ENCODE measurements around the gene EVPL. TPM values are rescaled to one million over a fixed set of nuclear protein-coding genes. Genes with fewer than 3 reads are reported as not detected.
A peak's percentile ranks its signal among the peaks of the same experiment; 100 is the strongest.

The EVPL gene
- total RNA-seq, 2 donors from 2014 or later, result 23.0 to 29.1 TPM

DNA sequence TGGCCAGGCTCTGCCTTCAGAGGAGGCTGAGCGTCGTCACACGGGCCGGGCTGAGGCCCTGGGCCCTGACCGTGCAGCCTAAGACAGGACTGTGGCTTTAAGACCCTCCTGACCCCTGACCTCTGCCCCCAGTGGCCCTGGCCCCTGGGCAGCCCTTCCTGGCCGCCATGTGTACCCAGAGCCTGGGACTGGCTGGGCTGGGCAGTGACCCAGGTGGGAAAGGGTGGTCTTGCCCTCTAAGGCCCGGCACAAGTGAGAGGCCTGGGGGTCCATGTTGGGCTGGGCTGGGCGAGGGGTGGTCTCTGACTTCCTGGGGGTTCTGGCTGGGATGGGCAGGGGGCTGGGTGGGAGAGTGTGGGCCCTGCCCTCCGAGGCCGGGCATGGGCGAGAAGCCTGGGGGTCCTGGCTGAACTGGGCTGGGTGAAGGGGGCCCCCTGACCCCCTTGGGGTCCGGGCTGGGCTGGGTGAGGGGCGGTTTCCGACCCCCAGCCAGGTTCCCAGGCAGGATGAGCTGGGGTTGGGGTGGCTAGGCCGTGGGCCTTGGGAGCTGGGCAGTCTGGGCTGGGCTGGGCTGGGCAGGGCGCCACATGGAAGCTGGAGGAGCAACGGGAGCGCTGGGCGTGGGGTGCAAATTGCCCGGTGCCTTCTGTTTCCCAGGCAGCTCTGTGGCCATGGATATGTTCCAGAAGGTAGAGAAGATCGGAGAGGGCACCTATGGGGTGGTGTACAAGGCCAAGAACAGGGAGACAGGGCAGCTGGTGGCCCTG is 26.2 kb downstream of the EVPL start, which contains the start of gene CDK3:
Gene CDK3, plus strand, starts transcription at position 101 of the 767 bp plus-strand sequence. Its CDS starts 571 bp downstream, at position 672.
- no peak within 1 kb of the TSS for H3K4me3 ChIP-seq
- intact Hi-C loops (cut with DNase I), result no loop called here
- H3K4me1 ChIP-seq (replicated peaks), result peaks cover 13% of the 10 kb centered on the region
- no peak for DNase-seq (ENCODE audit: low spot score)
- peak within 1 kb of the TSS; percentile 43 to 75 for H3K27ac ChIP-seq
- H3K27me3 ChIP-seq (replicated peaks; ENCODE audit: insufficient read depth), result no peaks in the 10 kb centered on the region
- no peaks in the 10 kb centered on the region for H3K9me3 ChIP-seq
- 92% methylated on average over 14 of the region's 21 CpGs for WGBS
- TF ChIP-seq CTCF (IDR thresholded peaks at IDR 0.05) (peak in 1 of 4 experiments; percentile 3), POLR2A (IDR thresholded peaks at IDR 0.05) (no peak)
- no peaks in the 10 kb centered on the region for H3K36me3 ChIP-seq

- intact Hi-C loops (cut with DNase I), result no loop called here
- peak overlapping the region; percentile 43 to 75 for H3K27ac ChIP-seq
Measured at GRCh38 chr17:76000016-76000754, 26.9 kb downstream of the EVPL start.

GRCh38 chr17:75998327-75998795 is 28.7 kb downstream of the EVPL start:
- no peaks in the 10 kb centered on the region for H3K27me3 ChIP-seq (replicated peaks; ENCODE audit: insufficient read depth)
- H3K9me3 ChIP-seq, result no peaks in the 10 kb centered on the region
- 90% methylated on average over 9 of the region's 9 CpGs for WGBS
- H3K4me3 ChIP-seq, result no peak overlapping the region
- intact Hi-C loops (cut with DNase I), result no loop called here
- H3K4me1 ChIP-seq (replicated peaks), result peaks cover 13% of the 10 kb centered on the region
- TF ChIP-seq CTCF (IDR thresholded peaks at IDR 0.05) (no peak), POLR2AphosphoS5 (IDR thresholded peaks at IDR 0.05) (no peak), POLR2A (IDR thresholded peaks at IDR 0.05) (no peak)
- DNase-seq (ENCODE audit: low spot score), result no peak
- no peak overlapping the region for H3K27ac ChIP-seq
- H3K36me3 ChIP-seq, result no peaks in the 10 kb centered on the region

More at GRCh38 chr17:76000016-76000754, 26.9 kb downstream of the EVPL start:
- 49% methylated on average over 31 of the region's 31 CpGs for WGBS
- no peaks in the 10 kb centered on the region for H3K9me3 ChIP-seq
- H3K4me1 ChIP-seq (replicated peaks), result peaks cover 13% of the 10 kb centered on the region
- H3K27me3 ChIP-seq (replicated peaks; ENCODE audit: insufficient read depth), result no peaks in the 10 kb centered on the region
- no peak overlapping the region for H3K4me3 ChIP-seq
- H3K36me3 ChIP-seq, result no peaks in the 10 kb centered on the region
- peak; percentile 43 to 72 (median 57) for TF ChIP-seq CTCF (IDR thresholded peaks at IDR 0.05)
- no peak for TF ChIP-seq POLR2A (IDR thresholded peaks at IDR 0.05)
- TF ChIP-seq POLR2AphosphoS5 (IDR thresholded peaks at IDR 0.05), result peak; percentile 14
- peak; percentile 60 for DNase-seq (ENCODE audit: low spot score)

GRCh38 chr17:75996665-75997590 is 30.2 kb downstream of the EVPL start:
- Histone ChIP-seq H3K9me3 (no peaks in the 10 kb centered on the region), H3K36me3 (no peaks in the 10 kb centered on the region), H3K27me3 (replicated peaks; ENCODE audit: insufficient read depth) (no peaks in the 10 kb centered on the region), H3K4me3 (no peak overlapping the region), H3K4me1 (replicated peaks) (peaks cover 9% of the 10 kb centered on the region), H3K27ac (no peak overlapping the region)
- 31% methylated on average over 18 of the region's 18 CpGs for WGBS
- intact Hi-C loops (cut with DNase I), result no loop called here
- no peak for TF ChIP-seq POLR2A (IDR thresholded peaks at IDR 0.05)
- no peak for TF ChIP-seq CTCF (IDR thresholded peaks at IDR 0.05)
- no peak for TF ChIP-seq POLR2AphosphoS5 (IDR thresholded peaks at IDR 0.05)
- no peak for DNase-seq (ENCODE audit: low spot score)
